Measurements from ENCODE around the gene LOXL1.

LOXL1 gene

DNA sequence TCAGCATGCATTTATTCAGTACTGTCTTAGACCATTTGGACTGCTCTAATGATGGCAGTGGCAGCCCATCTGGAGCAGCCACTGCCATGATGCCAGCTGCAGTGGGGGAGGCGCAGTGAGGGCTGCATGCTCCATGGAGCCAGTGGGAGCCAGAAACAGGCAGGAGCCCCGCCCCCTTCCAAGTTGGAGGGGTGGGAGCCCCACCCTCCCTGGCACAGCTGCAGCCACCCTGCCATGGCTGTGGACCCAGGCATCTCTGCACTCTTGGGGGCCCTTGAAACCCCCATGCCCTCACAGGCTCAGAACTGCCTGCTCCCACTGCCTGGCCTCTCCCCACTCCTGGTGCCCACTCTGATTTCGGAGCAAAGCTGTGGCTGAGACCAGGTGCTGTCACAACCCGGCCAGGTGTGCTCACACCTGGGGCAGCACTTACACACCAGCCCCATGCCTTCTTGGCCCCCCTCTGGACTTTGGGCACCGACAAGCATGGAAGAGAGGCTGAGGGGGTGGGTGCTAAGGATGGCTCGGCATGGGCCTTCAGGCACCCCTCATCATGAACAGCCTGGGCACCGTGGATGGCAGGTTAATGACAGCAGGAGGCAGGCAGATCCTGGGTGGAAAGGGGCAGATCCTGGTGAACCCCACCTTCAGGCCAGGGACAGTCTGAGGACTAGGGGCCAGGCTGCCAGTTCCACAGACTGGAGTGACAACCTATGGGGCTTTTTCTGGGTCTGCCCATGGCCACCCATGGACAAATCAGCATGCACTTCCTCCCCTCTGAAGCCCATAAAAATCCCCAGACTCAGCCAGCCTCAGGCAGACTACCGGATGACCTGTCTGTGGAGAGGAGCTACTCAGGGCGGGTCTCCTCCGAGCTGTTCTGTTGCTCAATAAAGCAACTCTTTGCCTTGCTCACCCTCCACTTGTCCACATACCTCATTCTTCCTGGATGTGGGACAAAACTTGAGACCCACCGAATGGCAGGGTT, 34.6 kb upstream of the LOXL1 start:
- Mint-ChIP-seq H3K27ac (no peak overlapping the region), H3K4me3 (no peak overlapping the region), H3K9me3 (no peaks in the 10 kb centered on the region), H3K27me3 (peaks cover 11% of the 10 kb centered on the region), H3K4me1 (ENCODE audit: low read depth) (no peaks in the 10 kb centered on the region), H3K36me3 (ENCODE audit: low read depth) (no peaks in the 10 kb centered on the region)
- intact Hi-C loops (cut with micrococcal nuclease), result no loop called here

DNA sequence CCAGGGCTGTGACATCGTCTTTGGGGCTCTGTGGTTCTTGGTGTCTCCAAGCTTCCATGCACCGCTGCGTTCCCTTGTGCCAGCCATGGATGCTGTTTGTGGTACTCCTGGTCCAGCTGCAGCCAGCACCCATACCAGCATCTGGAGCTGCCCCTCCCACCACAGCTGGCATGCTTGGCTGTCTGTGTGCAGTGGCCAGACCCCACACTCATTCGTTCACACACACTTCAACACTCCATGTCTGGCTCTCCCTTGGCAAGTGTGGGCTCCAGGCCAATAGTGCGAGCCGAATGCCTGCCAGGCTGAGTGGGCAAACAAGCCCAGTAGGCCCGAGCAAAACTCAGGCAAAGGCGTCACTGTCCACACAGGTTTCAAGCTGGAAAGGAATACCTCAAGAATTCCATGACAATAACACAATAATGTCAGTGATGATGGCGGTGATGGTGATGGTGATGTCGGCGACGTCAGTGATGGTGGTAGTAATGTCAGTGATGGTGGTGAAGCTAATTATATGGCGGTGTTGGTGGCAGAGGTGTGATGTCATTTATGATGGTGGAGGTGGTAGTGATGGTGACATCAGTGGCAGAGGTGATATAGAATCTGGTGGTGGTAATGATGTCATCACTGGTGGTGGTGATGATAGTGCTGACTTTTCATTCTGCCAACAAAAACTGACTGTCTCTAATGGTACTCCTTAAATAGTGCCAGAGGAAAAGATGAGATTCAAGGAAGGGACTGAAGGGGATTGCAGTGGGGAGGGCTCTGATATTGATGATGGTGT, 33.6 kb upstream of the LOXL1 start:
- H3K4me3 Mint-ChIP-seq, result no peak overlapping the region
- no peaks in the 10 kb centered on the region for H3K4me1 Mint-ChIP-seq (ENCODE audit: low read depth)
- no peaks in the 10 kb centered on the region for H3K9me3 Mint-ChIP-seq
- intact Hi-C loops (cut with micrococcal nuclease), result no loop called here
- H3K27ac Mint-ChIP-seq, result no peak overlapping the region
- H3K36me3 Mint-ChIP-seq (ENCODE audit: low read depth), result no peaks in the 10 kb centered on the region
- H3K27me3 Mint-ChIP-seq, result peaks cover 11% of the 10 kb centered on the region

DNA sequence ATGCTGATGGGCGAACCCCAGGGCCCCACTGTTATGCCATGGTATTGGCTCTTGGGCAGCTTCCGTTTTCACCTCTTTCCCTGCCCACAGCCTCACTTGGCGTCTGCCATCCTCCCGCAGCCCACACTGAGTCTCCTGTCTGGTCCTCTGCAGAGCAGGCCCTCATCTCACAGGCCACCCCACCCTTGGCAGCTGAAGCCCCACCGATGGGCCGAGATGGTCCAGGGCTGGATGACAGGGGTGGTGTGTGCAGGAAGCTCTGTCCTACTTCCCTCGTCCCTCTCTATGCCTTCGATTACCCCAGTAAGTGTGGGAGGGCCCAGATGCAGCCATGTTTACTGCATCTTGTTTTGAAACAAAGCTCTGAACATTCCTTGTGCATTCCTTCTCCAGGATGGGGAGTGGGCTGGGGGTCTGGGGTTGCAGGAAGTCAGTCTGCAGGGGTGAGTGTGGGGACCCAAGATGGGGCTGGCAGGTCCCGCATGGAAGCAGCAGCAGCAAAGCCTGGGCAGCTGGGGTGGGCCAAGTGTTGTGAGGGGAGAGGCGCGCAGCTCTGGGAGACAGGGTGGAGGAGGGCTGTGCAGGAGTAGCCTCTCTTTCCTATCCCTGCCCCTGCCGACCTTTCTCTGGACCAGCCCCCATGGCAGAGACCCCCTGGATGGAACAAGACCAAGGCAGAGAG, 32.0 kb upstream of the LOXL1 start:
- no peaks in the 10 kb centered on the region for H3K4me1 Mint-ChIP-seq (ENCODE audit: low read depth)
- H3K36me3 Mint-ChIP-seq (ENCODE audit: low read depth), result no peaks in the 10 kb centered on the region
- no peaks in the 10 kb centered on the region for H3K9me3 Mint-ChIP-seq
- H3K4me3 Mint-ChIP-seq, result no peak overlapping the region
- intact Hi-C loops (cut with micrococcal nuclease), result no loop called here
- H3K27me3 Mint-ChIP-seq, result peaks cover 6% of the 10 kb centered on the region
- H3K27ac Mint-ChIP-seq, result no peak overlapping the region

DNA sequence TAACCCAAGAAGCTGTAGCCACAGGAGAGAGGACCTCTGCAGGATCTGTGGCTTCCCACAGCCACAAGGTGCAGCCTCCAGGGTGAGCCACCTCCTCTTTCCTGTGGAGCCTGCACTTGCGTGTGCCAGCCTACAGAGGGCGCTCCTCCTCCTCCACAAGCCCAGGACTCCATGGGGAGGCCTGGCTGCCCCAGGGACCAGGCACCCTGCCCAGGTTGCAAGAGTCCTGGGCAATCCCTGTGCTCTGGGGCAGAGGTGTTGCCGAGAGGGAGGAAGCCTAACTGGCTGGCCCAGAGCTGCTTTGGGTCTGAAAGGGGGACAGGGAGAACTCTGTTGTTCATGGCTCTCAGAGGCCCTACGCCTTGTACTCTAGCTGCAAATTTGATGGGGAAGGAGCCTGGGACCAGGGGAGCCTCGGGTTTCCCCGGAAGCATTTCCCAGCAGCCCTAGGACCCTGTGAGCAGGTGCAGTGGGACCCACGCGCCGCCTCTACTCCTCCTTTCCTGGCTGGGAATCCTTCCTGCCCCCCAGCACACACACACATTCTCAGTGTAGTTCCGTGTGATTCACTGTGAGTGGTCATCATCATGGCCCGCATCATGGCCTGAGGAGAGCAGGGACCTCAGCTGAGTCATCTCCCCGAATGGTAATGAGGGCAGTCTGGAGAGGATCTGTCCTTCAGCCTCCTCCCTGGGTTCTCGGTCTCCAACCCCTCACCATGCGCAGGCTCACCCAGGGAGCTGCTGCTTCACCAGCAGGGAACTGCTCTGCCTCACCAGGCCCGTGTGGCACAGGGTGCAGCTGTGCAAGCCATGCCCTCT, 28.6 kb upstream of the LOXL1 start:
- intact Hi-C loops (cut with micrococcal nuclease), result loop anchor here (2.0 kb wide), 1 partner anchor 67 kb away; no protein-coding TSS in a partner anchor
- Mint-ChIP-seq H3K27me3 (peaks cover 2% of the 10 kb centered on the region), H3K4me3 (no peak overlapping the region), H3K9me3 (no peaks in the 10 kb centered on the region), H3K27ac (no peak overlapping the region), H3K4me1 (ENCODE audit: low read depth) (no peaks in the 10 kb centered on the region), H3K36me3 (ENCODE audit: low read depth) (no peaks in the 10 kb centered on the region)

DNA sequence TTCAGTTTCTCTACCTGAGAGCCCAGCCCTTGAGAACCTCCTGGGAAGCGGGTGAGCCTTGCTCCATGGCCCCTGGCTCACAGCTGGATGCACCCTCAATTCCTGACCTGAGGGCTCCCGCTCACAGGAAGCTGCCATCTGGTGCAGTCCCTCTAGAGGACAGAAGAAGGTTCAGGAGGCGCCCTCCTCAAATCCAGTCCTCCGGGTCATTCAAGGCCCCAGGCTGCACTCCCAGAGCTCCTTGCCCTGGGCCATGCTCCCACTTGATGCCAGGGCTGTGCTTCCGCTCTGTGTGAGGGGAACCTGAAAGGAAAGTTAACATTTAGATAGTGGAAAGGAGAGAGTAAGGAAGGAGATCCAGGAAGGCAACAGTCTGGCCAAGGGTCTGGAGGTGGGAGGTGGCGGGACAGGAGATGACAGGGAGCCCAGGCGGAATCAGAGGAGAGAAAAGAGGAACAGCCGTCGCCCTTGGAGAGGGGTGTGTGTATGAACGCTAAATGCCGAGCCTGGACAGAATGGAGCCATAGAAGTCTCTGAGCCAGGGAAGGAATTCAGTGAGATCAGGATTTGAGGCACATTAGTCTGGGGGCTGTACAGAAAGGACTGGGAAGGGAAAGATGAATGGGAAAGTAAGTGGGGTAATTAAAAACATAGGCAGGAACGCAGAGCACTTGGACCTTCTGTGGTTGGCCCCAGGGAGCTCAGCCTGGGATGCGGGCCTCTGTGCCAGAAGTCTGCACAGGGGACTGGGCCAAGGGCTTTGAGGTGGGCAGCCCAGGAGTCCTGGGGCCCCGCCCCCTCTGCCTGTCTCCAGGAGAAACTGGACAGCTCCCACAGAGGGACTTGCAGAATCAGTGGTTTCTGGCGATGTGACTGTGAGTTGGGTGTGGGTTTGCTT, 26.8 kb upstream of the LOXL1 start:
- Mint-ChIP-seq H3K27ac (no peak overlapping the region), H3K27me3 (no peaks in the 10 kb centered on the region), H3K4me3 (no peak overlapping the region), H3K4me1 (ENCODE audit: low read depth) (no peaks in the 10 kb centered on the region), H3K9me3 (no peaks in the 10 kb centered on the region), H3K36me3 (ENCODE audit: low read depth) (no peaks in the 10 kb centered on the region)
- intact Hi-C loops (cut with micrococcal nuclease), result loop anchor here (10.0 kb wide), 1 partner anchor 615 kb away; no protein-coding TSS in a partner anchor

DNA sequence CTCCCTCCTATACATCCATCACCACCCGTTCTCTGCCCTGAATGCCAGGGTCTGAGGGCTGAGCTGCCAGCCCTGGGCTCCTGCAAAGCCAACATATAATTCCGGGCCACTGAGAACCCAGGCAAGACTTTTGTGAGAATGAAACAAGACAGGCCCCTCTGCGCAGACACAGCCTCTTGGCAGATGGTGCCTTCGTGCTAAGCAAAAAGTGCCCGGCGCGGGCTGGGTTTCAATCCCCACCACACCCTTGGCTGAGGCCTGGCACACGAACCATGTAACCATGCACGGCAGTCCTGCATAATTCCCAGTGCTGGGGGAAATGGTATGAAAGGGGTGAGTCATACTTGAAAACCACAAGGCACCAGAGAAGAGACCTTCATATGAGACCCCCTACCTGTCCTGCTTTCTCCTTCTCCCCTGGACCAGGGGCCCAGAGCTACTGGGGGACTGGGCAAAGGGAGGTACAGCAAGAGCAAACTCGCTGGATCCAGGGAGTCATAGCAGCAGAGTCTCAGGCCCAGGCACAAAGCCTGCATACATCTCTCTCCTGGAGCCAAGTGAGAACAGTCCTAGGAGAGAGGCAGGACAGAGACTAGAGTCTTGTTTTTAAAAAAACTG, 26.1 kb upstream of the LOXL1 start:
- H3K27ac Mint-ChIP-seq, result no peak overlapping the region
- no peaks in the 10 kb centered on the region for H3K9me3 Mint-ChIP-seq
- intact Hi-C loops (cut with micrococcal nuclease), result loop anchor here (10.0 kb wide), 1 partner anchor 615 kb away; no protein-coding TSS in a partner anchor
- H3K27me3 Mint-ChIP-seq, result no peaks in the 10 kb centered on the region
- H3K4me1 Mint-ChIP-seq (ENCODE audit: low read depth), result no peaks in the 10 kb centered on the region
- no peak overlapping the region for H3K4me3 Mint-ChIP-seq
- H3K36me3 Mint-ChIP-seq (ENCODE audit: low read depth), result no peaks in the 10 kb centered on the region

DNA sequence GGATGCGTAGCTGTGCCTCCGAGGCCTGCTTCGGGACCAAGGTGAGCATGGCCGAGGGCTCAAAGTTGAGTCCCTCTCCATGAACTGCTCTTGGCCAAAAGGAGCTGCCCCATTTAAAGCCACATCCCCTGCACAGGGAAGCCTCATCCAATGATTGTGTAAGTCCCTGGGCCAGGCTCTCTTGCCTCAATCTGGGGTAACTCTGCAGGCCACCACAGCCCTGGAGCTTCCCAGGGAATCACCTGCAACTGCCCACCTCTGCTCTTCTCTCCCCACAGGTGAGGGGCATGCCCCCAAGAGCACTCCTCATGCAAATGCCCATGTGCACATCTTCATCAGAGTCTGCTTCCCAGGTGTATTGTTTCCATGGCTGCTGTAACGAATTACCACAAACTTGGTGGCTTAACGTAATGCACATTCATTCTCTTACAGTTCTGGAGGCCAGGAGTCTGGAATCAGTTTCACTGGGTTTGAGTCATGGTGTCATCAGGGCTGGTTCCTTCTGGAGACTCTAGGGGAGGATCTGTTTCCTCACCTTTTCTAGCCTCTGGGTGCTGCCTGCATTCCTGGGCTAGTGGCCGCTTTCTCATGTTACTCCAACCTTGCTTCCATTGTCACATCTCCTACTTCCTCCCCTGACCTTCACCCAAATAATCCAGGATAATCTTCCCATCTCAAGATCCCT, 25.0 kb upstream of the LOXL1 start:
- H3K4me1 Mint-ChIP-seq (ENCODE audit: low read depth), result no peaks in the 10 kb centered on the region
- no peaks in the 10 kb centered on the region for H3K36me3 Mint-ChIP-seq (ENCODE audit: low read depth)
- intact Hi-C loops (cut with micrococcal nuclease), result loop anchor here (10.0 kb wide), 1 partner anchor 616 kb away; no protein-coding TSS in a partner anchor
- no peak overlapping the region for H3K27ac Mint-ChIP-seq
- H3K27me3 Mint-ChIP-seq, result no peaks in the 10 kb centered on the region
- no peaks in the 10 kb centered on the region for H3K9me3 Mint-ChIP-seq
- H3K4me3 Mint-ChIP-seq, result no peak overlapping the region

DNA sequence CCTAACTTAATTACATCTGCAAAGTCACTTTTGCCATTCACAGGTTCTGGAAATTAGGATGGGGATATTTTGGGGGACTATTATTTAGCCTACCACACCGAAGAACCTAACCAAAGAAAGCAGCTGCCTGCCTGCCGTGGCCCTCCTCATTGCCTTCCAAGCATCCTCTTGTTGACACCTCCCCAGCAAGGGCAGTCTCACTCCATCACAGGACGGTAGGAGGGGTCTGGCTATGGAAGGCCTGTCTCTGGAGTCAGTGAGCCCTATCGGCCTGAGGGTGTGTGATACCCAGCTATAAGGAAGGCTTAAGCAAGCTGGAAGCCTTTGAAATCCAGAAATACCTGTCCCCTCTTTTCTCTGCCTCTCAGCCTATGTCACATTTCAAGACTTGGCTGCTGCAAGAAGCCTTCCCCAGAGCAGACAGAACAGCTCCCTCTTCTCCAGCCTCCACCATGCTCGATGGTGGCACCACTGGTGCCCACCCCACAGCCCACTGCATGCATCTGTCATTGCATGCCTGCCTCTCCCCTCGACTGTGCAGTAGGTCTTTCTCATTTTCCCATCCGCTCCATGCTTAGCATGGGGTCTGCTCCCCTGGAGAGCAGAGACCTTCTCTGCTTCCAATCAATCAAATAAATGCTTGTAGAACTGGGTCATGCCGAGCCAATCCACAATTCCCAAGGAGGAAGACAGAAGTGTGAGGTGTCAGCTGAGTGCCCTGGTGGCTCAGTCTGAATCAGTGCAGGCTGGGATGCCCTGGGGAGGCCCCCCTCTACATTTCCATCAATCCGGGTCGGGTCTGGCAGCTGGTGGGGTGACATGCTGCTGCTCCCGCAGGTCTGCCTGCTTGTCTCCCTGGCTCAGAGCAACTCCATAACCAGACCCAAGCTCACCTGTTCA, 23.9 kb upstream of the LOXL1 start:
- intact Hi-C loops (cut with micrococcal nuclease), result loop anchor here (10.0 kb wide), 1 partner anchor 618 kb away; no protein-coding TSS in a partner anchor
- no peaks in the 10 kb centered on the region for H3K36me3 Mint-ChIP-seq (ENCODE audit: low read depth)
- H3K4me1 Mint-ChIP-seq (ENCODE audit: low read depth), result peaks cover 7% of the 10 kb centered on the region
- H3K9me3 Mint-ChIP-seq, result no peaks in the 10 kb centered on the region
- no peak overlapping the region for H3K27ac Mint-ChIP-seq
- no peaks in the 10 kb centered on the region for H3K27me3 Mint-ChIP-seq
- H3K4me3 Mint-ChIP-seq, result no peak overlapping the region

DNA sequence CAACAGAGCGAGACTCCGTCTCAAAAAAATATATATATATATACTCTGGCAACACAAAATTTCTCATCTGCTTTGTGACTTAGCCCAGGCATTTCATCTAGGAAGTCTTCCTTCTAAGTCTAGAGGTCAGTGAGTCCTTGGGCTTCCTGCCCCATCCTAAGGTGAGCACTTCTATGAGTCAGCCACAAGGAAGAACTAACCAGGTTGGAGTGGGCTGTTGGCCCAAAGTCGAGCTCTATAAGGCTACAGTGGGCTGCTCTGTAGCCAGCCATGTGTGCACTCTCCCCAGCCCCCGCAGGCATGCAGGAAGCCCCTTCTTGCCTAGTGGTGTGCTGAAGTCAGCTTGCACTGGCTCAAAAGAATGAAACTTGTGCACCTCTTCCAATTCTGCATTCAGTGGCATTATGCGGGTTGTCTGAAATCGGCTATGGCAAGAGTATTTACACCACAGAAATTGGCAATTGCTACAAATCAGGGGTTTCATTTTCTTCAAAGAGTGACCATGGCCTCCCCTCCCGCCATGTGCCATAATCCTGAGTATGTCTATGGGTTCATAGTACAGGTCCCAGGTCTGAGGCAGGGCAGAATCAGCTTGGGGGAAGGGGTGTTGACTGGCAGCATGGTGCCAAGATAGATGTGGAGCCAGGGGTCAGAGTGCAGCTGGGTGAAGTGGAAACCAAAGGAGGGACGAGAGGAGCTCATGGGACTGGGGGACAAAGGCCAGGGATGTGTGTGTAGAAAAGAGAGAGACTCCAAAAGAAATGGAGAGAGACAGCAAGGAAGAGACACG, 22.0 kb upstream of the LOXL1 start:
- Mint-ChIP-seq H3K9me3 (no peaks in the 10 kb centered on the region), H3K36me3 (ENCODE audit: low read depth) (no peaks in the 10 kb centered on the region), H3K4me3 (no peak overlapping the region), H3K27ac (no peak overlapping the region), H3K27me3 (no peaks in the 10 kb centered on the region), H3K4me1 (ENCODE audit: low read depth) (peaks cover 10% of the 10 kb centered on the region)
- intact Hi-C loops (cut with micrococcal nuclease), result loop anchor here (10.0 kb wide), 1 partner anchor 619 kb away; no protein-coding TSS in a partner anchor

DNA sequence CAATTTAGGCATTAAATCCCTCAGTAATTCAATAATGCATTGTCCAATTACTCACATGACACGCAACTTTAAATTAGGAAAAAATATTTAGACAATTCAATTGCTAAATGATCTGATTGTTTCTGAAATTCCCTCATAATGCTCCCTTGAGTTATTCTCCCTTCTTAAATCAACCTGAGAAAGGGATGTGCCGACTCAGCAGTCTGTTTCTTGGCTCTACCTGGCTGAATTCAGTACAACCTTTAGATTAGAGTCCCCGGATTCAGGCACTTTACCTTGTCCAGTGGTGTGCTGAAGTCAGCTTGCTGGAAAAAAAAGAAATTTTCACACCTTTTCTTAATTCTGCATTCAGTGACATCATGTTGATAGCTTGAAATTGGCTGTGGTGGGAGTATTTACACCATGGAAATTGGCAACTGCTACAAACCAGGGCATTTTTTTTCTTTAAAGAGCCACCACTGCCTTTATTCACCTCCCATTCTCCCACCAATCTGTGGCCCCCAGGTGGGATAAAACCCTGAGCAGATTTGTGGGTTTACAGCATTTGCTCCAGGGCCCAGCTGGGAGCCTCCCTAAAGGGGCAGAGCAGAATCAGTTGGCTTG, 20.9 kb upstream of the LOXL1 start:
- no peaks in the 10 kb centered on the region for H3K36me3 Mint-ChIP-seq (ENCODE audit: low read depth)
- H3K9me3 Mint-ChIP-seq, result no peaks in the 10 kb centered on the region
- no peak overlapping the region for H3K4me3 Mint-ChIP-seq
- H3K27me3 Mint-ChIP-seq, result peaks cover 1% of the 10 kb centered on the region
- intact Hi-C loops (cut with micrococcal nuclease), result loop anchor here (10.0 kb wide), 1 partner anchor 621 kb away; no protein-coding TSS in a partner anchor
- H3K4me1 Mint-ChIP-seq (ENCODE audit: low read depth), result peaks cover 14% of the 10 kb centered on the region
- H3K27ac Mint-ChIP-seq, result no peak overlapping the region

All from dendritic cell treated with granulocyte-macrophage colony-stimulating factor and Interleukin-4, amounts not matched to agents 40 ng/mL and 50 ng/mL, for 4 days (primary cell).